GM12878 (cell line): Measurements from ENCODE around the gene KMT2E. TPM values are rescaled to one million over a fixed set of nuclear protein-coding genes. Genes with fewer than 3 reads are reported as not detected.
A peak's percentile ranks its signal among the peaks of the same experiment; 100 is the strongest.

ENCODE experiments used
- ATAC-seq: fragments of 200-7000 bp; cut with Tn5 transposase; 3 replicates; pipeline ENCODE4 v1.9.1; 2020; ENCODE audit warnings: mild to moderate bottlenecking, moderate library complexity
- BruUV-seq: library from RNA; stranded (reverse); fragments of 400-500 nt; replicated peaks from 2 replicates; lab custom pipeline; 2021; lab: Mats Ljungman, UMichigan
- CTCF ChIA-PET: fragments of 300-600 bp; sonication (Branson Sonifier 250); formaldehyde crosslinking; extraction: SDS; loops from one replicate; lab custom pipeline; 2021; ENCODE audit warnings: inconsistent platforms; lab: Yijun Ruan, JAX
- POLR2A ChIA-PET: fragments of 350-600 bp; formaldehyde crosslinking; extraction: SDS; loops from one replicate; lab custom pipeline; 2021; ENCODE audit warnings: inconsistent platforms; lab: Charles Lee
- RAD21 ChIA-PET: fragments of 300-600 bp; sonication (Branson Sonifier 250); formaldehyde crosslinking; loops from one replicate; lab custom pipeline; 2023; ENCODE audit warnings: antibody characterized with exemption; ENCODE audit not compliant: unreplicated experiment; lab: Charles Lee
- SMC1A ChIA-PET: fragments of 300-600 bp; sonication (Branson Sonifier 250); formaldehyde crosslinking; loops from one replicate; lab custom pipeline; 2023; ENCODE audit not compliant: unreplicated experiment, uncharacterized antibody; lab: Charles Lee
- DNase-seq: peaks from one replicate; pipeline ENCODE4 v3.0.0-alpha.2; 2011; ENCODE audit warnings: low read depth, low spot score
- FAIRE-seq: peaks from 3 replicates; lab custom pipeline; 2011; peaks lifted over from hg19 to GRCh38; lab: Jason Lieb, UNC
- H2AFZ ChIP-seq: 2 replicates; pipeline ENCODE4 v1.6.0; 2011; ENCODE audit warnings: low read depth, low read length, control low read depth; ENCODE audit not compliant: control insufficient read depth
- H3K27ac ChIP-seq: 2 replicates; pipeline ENCODE4 v1.5.1; 2011; ENCODE audit warnings: control low read depth; ENCODE audit not compliant: control insufficient read depth, insufficient read depth
- H3K27me3 ChIP-seq, 2 experiments: replicated peaks in 1 of 2; 2 replicates each; pipeline versions ENCODE4 v1.6.0 to v1.6.1; 2011; ENCODE audit warnings: low read length in 1 of 2; ENCODE audit not compliant: control insufficient read depth in 2 of 2, insufficient read depth in 2 of 2
- H3K36me3 ChIP-seq, 2 experiments: 2 replicates each; pipeline ENCODE4 v1.5.1; 2011; ENCODE audit warnings: low read length in 1 of 2; ENCODE audit not compliant: control insufficient read depth in 2 of 2, insufficient read depth in 2 of 2
- H3K4me1 ChIP-seq: 2 replicates; pipeline ENCODE4 v1.6.1; 2011; ENCODE audit warnings: mild to moderate bottlenecking, low read length, moderate library complexity, mixed read lengths; ENCODE audit not compliant: control insufficient read depth, insufficient read depth
- H3K4me2 ChIP-seq: 2 replicates; pipeline ENCODE4 v1.6.0; 2011; ENCODE audit warnings: control low read depth; ENCODE audit not compliant: control insufficient read depth, insufficient read depth
- H3K4me3 ChIP-seq: fragments of 200-600 bp; sonication (generic); 2 replicates; pipeline ENCODE4 v1.5.1; 2016
- H3K79me2 ChIP-seq: 2 replicates; pipeline ENCODE4 v1.6.0; 2011; ENCODE audit warnings: low read length; ENCODE audit not compliant: control insufficient read depth, insufficient read depth
- H3K9ac ChIP-seq: 2 replicates; pipeline ENCODE4 v1.8.0; 2011; ENCODE audit warnings: low read length, control low read depth, mixed read lengths; ENCODE audit not compliant: control insufficient read depth, insufficient read depth
- H3K9me3 ChIP-seq: replicated peaks from 3 replicates; pipeline ENCODE4 v1.5.1; 2011; ENCODE audit warnings: mild to moderate bottlenecking, low read length; ENCODE audit not compliant: control insufficient read depth, insufficient read depth
- H4K20me1 ChIP-seq: 2 replicates; pipeline ENCODE4 v1.6.0; 2011; ENCODE audit not compliant: control insufficient read depth, insufficient read depth
- BCL3 ChIP-seq: IDR thresholded peaks from 2 replicates; pipeline ENCODE4 v1.6.1; 2011; ENCODE audit warnings: borderline replicate concordance, low read depth, mild to moderate bottlenecking, moderate library complexity, low read length; ENCODE audit not compliant: insufficient read depth, poor library complexity, severe bottlenecking
- DPF2 ChIP-seq: fragments of 450-650 bp; IDR thresholded peaks from 2 replicates; pipeline ENCODE4 v1.6.1; 2017; ENCODE audit warnings: mild to moderate bottlenecking
- FOS ChIP-seq: IDR thresholded peaks from 3 replicates; pipeline ENCODE4 v1.6.1; 2011; ENCODE audit warnings: borderline replicate concordance; ENCODE audit not compliant: insufficient read length; ENCODE audit errors: extremely low read depth
- IKZF2 ChIP-seq, 2 experiments: fragments of 450-650 bp; IDR thresholded peaks; 2 replicates each; pipeline ENCODE4 v1.6.1; 2017; ENCODE audit warnings: mild to moderate bottlenecking in 2 of 2, moderate library complexity in 2 of 2
- MEF2B ChIP-seq: fragments of 450-650 bp; IDR thresholded peaks from 2 replicates; pipeline ENCODE4 v1.6.1; 2018; ENCODE audit warnings: mild to moderate bottlenecking, moderate library complexity; ENCODE audit not compliant: partially characterized antibody, poor library complexity, severe bottlenecking
- MTA3 ChIP-seq: IDR thresholded peaks from 2 replicates; pipeline ENCODE4 v1.6.1; 2012; ENCODE audit warnings: low read length, inconsistent platforms, borderline replicate concordance
- PRDM15 ChIP-seq: fragments of 450-650 bp; formaldehyde crosslinking; IDR thresholded peaks from 2 replicates; pipeline ENCODE4 v1.4.0; 2020; ENCODE audit warnings: mild to moderate bottlenecking, moderate library complexity
- TBL1XR1 ChIP-seq: IDR thresholded peaks from 2 replicates; pipeline ENCODE4 v1.6.1; 2012; ENCODE audit warnings: low read depth, low read length, improper control_type of control experiment
- WRNIP1 ChIP-seq: IDR thresholded peaks from 2 replicates; pipeline ENCODE4 v1.6.1; 2011; ENCODE audit warnings: low read depth, low read length, improper control_type of control experiment, borderline replicate concordance
- ZBTB11 ChIP-seq: fragments of 450-650 bp; formaldehyde crosslinking; IDR thresholded peaks from 2 replicates; pipeline ENCODE4 v1.5.0; 2022; ENCODE audit warnings: mild to moderate bottlenecking, missing genetic modification characterization
- ZNF384 ChIP-seq: IDR thresholded peaks from 2 replicates; pipeline ENCODE4 v1.6.1; 2012; ENCODE audit warnings: low read depth, mild to moderate bottlenecking, low read length, improper control_type of control experiment, borderline replicate concordance
- WGBS: methylation state at CpG from one replicate; pipeline ENCODE4 v1.1.6; 2016; ENCODE audit warnings: low lambda C conversion rate; ENCODE audit not compliant: insufficient replicate concordance, insufficient coverage; ENCODE audit errors: missing lambda C conversion rate; 5-methylcytosine and 5-hydroxymethylcytosine counted together
- in situ Hi-C: fragments of 300-500 bp; cut with MboI; formaldehyde crosslinking; loops from 9 replicates; pipeline ENCODE4 v1.14.3; 2018; ENCODE audit warnings: mixed read lengths
- intact Hi-C: fragments of 100-400 bp; cut with micrococcal nuclease; formaldehyde crosslinking; loops from one replicate; pipeline ENCODE4 v1.14.2; 2022; ENCODE audit not compliant: unreplicated experiment
- polyA plus RNA-seq, 11 experiments: library from polyadenylated mRNA; depleted of rRNA in 4 of 11; unstranded in 6 of 11; stranded (reverse) in 5 of 11; fragments of >200 nt; fragmentation: Nextera tagmentation in 4 of 11; fragmentation: Illumina TruSeq in 1 of 11; extraction: Ambion mirVana in 4 of 11; extraction: Trizol in 1 of 11; gene quantifications; 1 replicate in 1 of 11; 2 replicates in 10 of 11; pipeline versions ENCODE4 v1.2.1 to v1.2.3, GENCODE V29; 2011 to 2016; ENCODE audit warnings: inconsistent platforms in 2 of 11, missing spikeins in 2 of 11, low read depth in 1 of 11
- total RNA-seq, 4 experiments: library from RNA; depleted of rRNA in 3 of 4; stranded (reverse); fragments of >200 nt in 3 of 4; fragmentation: Illumina TruSeq in 1 of 4; extraction: Trizol in 1 of 4; gene quantifications; 2 replicates each; pipeline versions ENCODE4 v1.2.1 to v1.2.3, GENCODE V29; 2013 to 2021

The KMT2E gene
- total and polyA plus RNA-seq, 10 of the 15 experiments (the other 5 are each of a cell fraction or from before 2014, with no cell fraction given) = 13.2 to 68.1 (median 34.1) TPM

- no peak overlapping the region for H3K27ac ChIP-seq
- no TSS peak for BruUV-seq
- ATAC-seq = peak; percentile 1; the same call in 1 of the 3 replicates
Observed at GRCh38 chr7:105024734-105025133, 10.7 kb downstream of the KMT2E start.

More at GRCh38 chr7:105024734-105025133, 10.7 kb downstream of the KMT2E start:
- H3K9ac ChIP-seq = no peak overlapping the region; the same call in 1 of the 2 replicates
- H3K27me3 ChIP-seq = no peaks in the 10 kb centered on the region
- intact Hi-C loops (no loop called here), in situ Hi-C loops (loop anchor here (25.0 kb wide), 1 partner anchor 1263 kb away; the partner anchor contains the start of gene NAMPT)
- H4K20me1 ChIP-seq = no peaks in the 10 kb centered on the region
- ChIA-PET CTCF (interaction anchor here (0.6 to 1.2 kb wide), 3 partner anchors 14 to 180 kb away, joined by 3 to 7 read pairs (median 4); no protein-coding TSS in a partner anchor), POLR2A (interaction anchor here (0.6 to 5.2 kb wide), 2 partner anchors 9 to 13 kb away, joined by 3 to 50 read pairs; partner anchors contain the start of gene KMT2E), RAD21 (interaction anchor here (0.9 to 4.4 kb wide), 5 partner anchors 8 to 41 kb away, joined by 3 to 52 read pairs (median 3); no protein-coding TSS in a partner anchor), SMC1A (interaction anchor here (0.7 to 6.5 kb wide), 9 partner anchors 9 to 98 kb away, joined by 3 to 87 read pairs (median 4); partner anchors contain the start of gene KMT2E)
- peaks cover 100% of the 10 kb centered on the region for H3K79me2 ChIP-seq
- no peaks in the 10 kb centered on the region; a peak in 1 of 4 replicates for H3K36me3 ChIP-seq
- TF ChIP-seq BCL3 = no peak
- no peak for TF ChIP-seq IKZF2 (IDR thresholded peaks at IDR 0.05)
- TF ChIP-seq MTA3 = no peak
- no peak for TF ChIP-seq ZBTB11 (CRISPR knock-in tag)
- no peak for TF ChIP-seq MEF2B
- TF ChIP-seq DPF2 = no peak
- TF ChIP-seq PRDM15 (CRISPR knock-in tag) = no peak
- no peak for TF ChIP-seq TBL1XR1
- TF ChIP-seq ZNF384 = no peak
- no peak for TF ChIP-seq FOS
- TF ChIP-seq WRNIP1 = no peak
- H3K4me3 ChIP-seq = 0 out of 2 replicates have a peak overlapping the region, but pooled peaks have one; percentile 28
- no peaks in the 10 kb centered on the region; the same call in 2 of the 3 replicates for H3K9me3 ChIP-seq
- no peak for DNase-seq
- WGBS = 0% methylated on average over 1 of the region's 1 CpG
- peak overlapping the region; percentile 59 for H3K4me2 ChIP-seq
- no peak overlapping the region for H2AFZ ChIP-seq
- FAIRE-seq = no peak
- H3K4me1 ChIP-seq = peaks cover 28% of the 10 kb centered on the region
